ENCODE data around the gene GKN2. TPM values are rescaled to one million over a fixed set of nuclear protein-coding genes. Genes with fewer than 3 reads are reported as not detected.

The GKN2 gene
- total RNA-seq, 1 experiment from 2014 or later = not detected

- ChIA-PET POLR2A (ENCODE audit: unreplicated experiment) (no interaction called here), CTCF (no interaction called here)
- Histone ChIP-seq H3K9me3 (ENCODE audit: insufficient read depth, low read depth) (no peaks in the 10 kb centered on the region), H2AFZ (no peak overlapping the region), H3K4me1 (replicated peaks; ENCODE audit: insufficient read depth) (peaks cover 7% of the 10 kb centered on the region), H3K4me2 (no peak overlapping the region), H3K9me2 (ENCODE audit: insufficient read depth) (no peaks in the 10 kb centered on the region), H3F3A (ENCODE audit: insufficient read depth, low read depth) (peaks cover 6% of the 10 kb centered on the region), H3K36me3 (ENCODE audit: low read depth) (no peaks in the 10 kb centered on the region), H3K4me3 (no peak overlapping the region), H4K20me1 (ENCODE audit: insufficient read depth) (no peaks in the 10 kb centered on the region), H3K27me3 (ENCODE audit: insufficient read depth, low read depth) (no peaks in the 10 kb centered on the region), H3K79me2 (ENCODE audit: low read depth) (no peaks in the 10 kb centered on the region), H3K27ac (no peak overlapping the region)
- DNase-seq = no peak
- no peak for TF ChIP-seq EZH2 (IDR thresholded peaks at IDR 0.05; ENCODE audit: low read depth)
- TF ChIP-seq CTCF (conservative IDR thresholded peaks at IDR 0.05) = no peak
- intact Hi-C loops (cut with micrococcal nuclease; ENCODE audit: unreplicated experiment) = no loop called here
- BruUV-seq (replicated peaks) = no TSS peak
Observed at GRCh38 chr2:68977453-68977852, 24.8 kb upstream of the GKN2 start.

GRCh38 chr2:68975844-68976243 is 23.2 kb upstream of the GKN2 start:
- Histone ChIP-seq H3K4me3 (no peak overlapping the region), H3K4me2 (no peak overlapping the region), H3K27ac (no peak overlapping the region), H3K9me3 (ENCODE audit: insufficient read depth, low read depth) (no peaks in the 10 kb centered on the region), H4K20me1 (ENCODE audit: insufficient read depth) (no peaks in the 10 kb centered on the region), H3F3A (ENCODE audit: insufficient read depth, low read depth) (peaks cover 18% of the 10 kb centered on the region), H3K4me1 (replicated peaks; ENCODE audit: insufficient read depth) (peaks cover 23% of the 10 kb centered on the region), H3K27me3 (ENCODE audit: insufficient read depth, low read depth) (no peaks in the 10 kb centered on the region), H3K36me3 (ENCODE audit: low read depth) (no peaks in the 10 kb centered on the region), H2AFZ (no peak overlapping the region), H3K79me2 (ENCODE audit: low read depth) (no peaks in the 10 kb centered on the region), H3K9me2 (ENCODE audit: insufficient read depth) (no peaks in the 10 kb centered on the region)
- TF ChIP-seq CTCF (conservative IDR thresholded peaks at IDR 0.05) (no peak), EZH2 (IDR thresholded peaks at IDR 0.05; ENCODE audit: low read depth) (no peak)
- DNase-seq = no peak
- ChIA-PET POLR2A (ENCODE audit: unreplicated experiment) (no interaction called here), CTCF (no interaction called here)
- intact Hi-C loops (cut with micrococcal nuclease; ENCODE audit: unreplicated experiment) = no loop called here
- no TSS peak for BruUV-seq (replicated peaks)

GRCh38 chr2:68974946-68975665 is 22.4 kb upstream of the GKN2 start:
- ChIA-PET POLR2A (ENCODE audit: unreplicated experiment) (no interaction called here), CTCF (no interaction called here)
- intact Hi-C loops (cut with micrococcal nuclease; ENCODE audit: unreplicated experiment) = loop anchor here (5.0 kb wide), 2 partner anchors 37 to 187 kb away; partner anchors contain the start of gene ANTXR1
- no TSS peak for BruUV-seq (replicated peaks)
- H3K9me2 ChIP-seq (ENCODE audit: insufficient read depth) = no peaks in the 10 kb centered on the region
- H2AFZ ChIP-seq = no peak overlapping the region
- no peaks in the 10 kb centered on the region for H4K20me1 ChIP-seq (ENCODE audit: insufficient read depth)
- peaks cover 22% of the 10 kb centered on the region for H3F3A ChIP-seq (ENCODE audit: insufficient read depth, low read depth)
- H3K4me3 ChIP-seq = no peak overlapping the region
- no peak for TF ChIP-seq EZH2 (IDR thresholded peaks at IDR 0.05; ENCODE audit: low read depth)
- TF ChIP-seq CTCF (conservative IDR thresholded peaks at IDR 0.05) = no peak
- H3K36me3 ChIP-seq (ENCODE audit: low read depth) = no peaks in the 10 kb centered on the region
- H3K79me2 ChIP-seq (ENCODE audit: low read depth) = no peaks in the 10 kb centered on the region
- no peak for DNase-seq
- no peak overlapping the region for H3K27ac ChIP-seq
- no peaks in the 10 kb centered on the region for H3K27me3 ChIP-seq (ENCODE audit: insufficient read depth, low read depth)
- no peak overlapping the region for H3K4me2 ChIP-seq
- peaks cover 28% of the 10 kb centered on the region for H3K4me1 ChIP-seq (replicated peaks; ENCODE audit: insufficient read depth)
- no peaks in the 10 kb centered on the region for H3K9me3 ChIP-seq (ENCODE audit: insufficient read depth, low read depth)

Data from PC-9 (cell line).